Panc1 (cell line): ENCODE measurements around the gene MINDY4. TPM values are rescaled to one million over a fixed set of nuclear protein-coding genes. Genes with fewer than 3 reads are reported as not detected.

Source experiments
- ATAC-seq: fragments of 200-7000 bp; cut with Tn5 transposase; 2 replicates; pipeline ENCODE4 v1.9.1; 2020; ENCODE audit warnings: mild to moderate bottlenecking, moderate library complexity
- BruUV-seq: library from RNA; stranded (reverse); fragments of 400-500 nt; replicated peaks from 2 replicates; lab custom pipeline; 2021; lab: Mats Ljungman, UMichigan
- CTCF ChIA-PET: fragments of 300-600 bp; sonication (Branson Sonifier 250); formaldehyde crosslinking; loops from one replicate; lab custom pipeline; 2022; ENCODE audit warnings: antibody characterized with exemption; lab: Charles Lee
- POLR2A ChIA-PET: fragments of 300-600 bp; sonication (Branson Sonifier 250); formaldehyde crosslinking; loops from one replicate; lab custom pipeline; 2022; ENCODE audit warnings: antibody characterized with exemption; lab: Charles Lee
- DNase-seq: peaks from one replicate; pipeline ENCODE4 v3.0.0-alpha.2; 2010; ENCODE audit warnings: low read depth, low spot score
- H3K27ac ChIP-seq: 2 replicates; pipeline ENCODE4 v1.5.1; 2011; ENCODE audit warnings: mild to moderate bottlenecking, low read length, inconsistent platforms
- H3K27me3 ChIP-seq: fragments of 200-500 bp; sonication (Bioruptor generic); 2 replicates; pipeline ENCODE4 v1.6.0; 2014; ENCODE audit warnings: low read length, inconsistent platforms; ENCODE audit not compliant: control insufficient read depth, insufficient read depth
- H3K36me3 ChIP-seq: fragments of 200-500 bp; sonication (Bioruptor generic); 2 replicates; pipeline ENCODE4 v1.5.1; 2014; ENCODE audit warnings: inconsistent platforms, mild to moderate bottlenecking, low read length, moderate library complexity; ENCODE audit not compliant: control insufficient read depth, insufficient read depth
- H3K4me1 ChIP-seq: 2 replicates; pipeline ENCODE4 v1.5.1; 2011; ENCODE audit warnings: inconsistent platforms, mild to moderate bottlenecking, low read length, moderate library complexity; ENCODE audit not compliant: control insufficient read depth, insufficient read depth
- H3K4me3 ChIP-seq, 2 experiments: 2 replicates each; pipeline ENCODE4 v1.5.1; 2011 to 2012; ENCODE audit warnings: low read depth in 2 of 2, low read length in 2 of 2, mild to moderate bottlenecking in 2 of 2, inconsistent platforms in 1 of 2, moderate library complexity in 1 of 2
- H3K9me3 ChIP-seq: fragments of 200-500 bp; sonication (Bioruptor generic); 2 replicates; pipeline ENCODE4 v1.5.1; 2014; ENCODE audit warnings: low read depth, mild to moderate bottlenecking, inconsistent platforms, low read length, moderate library complexity; ENCODE audit not compliant: control insufficient read depth, insufficient read depth
- POLR2AphosphoS5 ChIP-seq: IDR thresholded peaks from 2 replicates; pipeline ENCODE4 v1.6.1; 2012; ENCODE audit warnings: mild to moderate bottlenecking, low read depth, low read length, moderate library complexity
- SIN3A ChIP-seq: IDR thresholded peaks from 2 replicates; pipeline ENCODE4 v1.6.1; 2012; ENCODE audit warnings: low read depth, mild to moderate bottlenecking, low read length, moderate library complexity, borderline replicate concordance; ENCODE audit not compliant: insufficient read depth
- TCF7L2 ChIP-seq: IDR thresholded peaks from 2 replicates; pipeline ENCODE4 v1.6.1; 2011; ENCODE audit warnings: mild to moderate bottlenecking, low read depth, low read length, inconsistent platforms
- in situ Hi-C: cut with HindIII; loops from 2 replicates; pipeline ENCODE4 v1.10.0; 2016; ENCODE audit warnings: low sequenced_read_pairs, low pct_unique_long_range_greater_than_20kb
- intact Hi-C: fragments of 100-400 bp; cut with micrococcal nuclease; formaldehyde crosslinking; loops from one replicate; pipeline ENCODE4 v1.10.0; 2022; ENCODE audit not compliant: unreplicated experiment
- total RNA-seq: library from RNA; stranded (reverse); gene quantifications from one replicate; pipeline ENCODE4 v1.2.1, GENCODE V29; 2021; ENCODE audit not compliant: unreplicated experiment
- TF ChIP-seq, protein P1 (sequence below), 2 experiments: IDR thresholded peaks; 2 replicates each; pipeline ENCODE4 v1.6.1; 2011 to 2012; ENCODE audit warnings: low read depth in 2 of 2, control low read depth in 1 of 2, low read length in 1 of 2, mild to moderate bottlenecking in 1 of 2, moderate library complexity in 1 of 2; ENCODE audit not compliant: insufficient read depth in 1 of 2
- TF ChIP-seq, protein P2 (sequence below): fragments of 450-650 bp; IDR thresholded peaks from 2 replicates; pipeline ENCODE4 v1.5.1; 2017; ENCODE audit warnings: mild to moderate bottlenecking

MINDY4 gene
- total RNA-seq, 1 experiment from 2014 or later, result 6.2 TPM

- POLR2A ChIA-PET, result no interaction called here
- no peak for DNase-seq
- no TSS peak for BruUV-seq
Observed at GRCh38 chr7:30880125-30880720, 109.0 kb downstream of the MINDY4 start.

DNA sequence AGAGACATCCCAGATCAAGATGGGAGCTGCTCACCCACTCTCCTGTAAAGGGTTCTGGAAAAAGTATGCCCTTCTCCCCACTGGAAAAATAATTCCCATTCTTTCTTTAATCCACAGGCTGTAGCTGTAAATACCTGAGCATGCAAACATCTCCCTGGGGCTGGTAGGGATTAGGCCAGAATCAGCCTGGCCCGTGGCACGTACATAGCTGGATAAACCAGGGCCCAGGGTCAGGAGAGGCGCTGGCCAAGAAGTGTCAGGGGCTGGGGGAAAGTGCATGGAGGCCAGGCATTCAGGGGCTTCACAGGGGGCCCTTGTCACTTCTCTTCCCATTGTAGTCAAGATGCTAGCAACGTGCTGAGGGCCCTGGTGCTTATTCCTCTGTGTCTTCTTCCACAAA, 109.7 kb downstream of the MINDY4 start:
- Histone ChIP-seq H3K36me3 (no peaks in the 10 kb centered on the region), H3K4me1 (no peaks in the 10 kb centered on the region), H3K4me3 (no peak overlapping the region), H3K9me3 (no peaks in the 10 kb centered on the region), H3K27me3 (no peaks in the 10 kb centered on the region), H3K27ac (no peak overlapping the region)
- no peak for DNase-seq
- in situ Hi-C loops (no loop called here), intact Hi-C loops (no loop called here)
- ATAC-seq, result no peak
- TF ChIP-seq, protein P1, sequence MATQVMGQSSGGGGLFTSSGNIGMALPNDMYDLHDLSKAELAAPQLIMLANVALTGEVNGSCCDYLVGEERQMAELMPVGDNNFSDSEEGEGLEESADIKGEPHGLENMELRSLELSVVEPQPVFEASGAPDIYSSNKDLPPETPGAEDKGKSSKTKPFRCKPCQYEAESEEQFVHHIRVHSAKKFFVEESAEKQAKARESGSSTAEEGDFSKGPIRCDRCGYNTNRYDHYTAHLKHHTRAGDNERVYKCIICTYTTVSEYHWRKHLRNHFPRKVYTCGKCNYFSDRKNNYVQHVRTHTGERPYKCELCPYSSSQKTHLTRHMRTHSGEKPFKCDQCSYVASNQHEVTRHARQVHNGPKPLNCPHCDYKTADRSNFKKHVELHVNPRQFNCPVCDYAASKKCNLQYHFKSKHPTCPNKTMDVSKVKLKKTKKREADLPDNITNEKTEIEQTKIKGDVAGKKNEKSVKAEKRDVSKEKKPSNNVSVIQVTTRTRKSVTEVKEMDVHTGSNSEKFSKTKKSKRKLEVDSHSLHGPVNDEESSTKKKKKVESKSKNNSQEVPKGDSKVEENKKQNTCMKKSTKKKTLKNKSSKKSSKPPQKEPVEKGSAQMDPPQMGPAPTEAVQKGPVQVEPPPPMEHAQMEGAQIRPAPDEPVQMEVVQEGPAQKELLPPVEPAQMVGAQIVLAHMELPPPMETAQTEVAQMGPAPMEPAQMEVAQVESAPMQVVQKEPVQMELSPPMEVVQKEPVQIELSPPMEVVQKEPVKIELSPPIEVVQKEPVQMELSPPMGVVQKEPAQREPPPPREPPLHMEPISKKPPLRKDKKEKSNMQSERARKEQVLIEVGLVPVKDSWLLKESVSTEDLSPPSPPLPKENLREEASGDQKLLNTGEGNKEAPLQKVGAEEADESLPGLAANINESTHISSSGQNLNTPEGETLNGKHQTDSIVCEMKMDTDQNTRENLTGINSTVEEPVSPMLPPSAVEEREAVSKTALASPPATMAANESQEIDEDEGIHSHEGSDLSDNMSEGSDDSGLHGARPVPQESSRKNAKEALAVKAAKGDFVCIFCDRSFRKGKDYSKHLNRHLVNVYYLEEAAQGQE (IDR thresholded peaks at IDR 0.05; ENCODE audit: insufficient read depth in 1 of 2, low read depth in 2 of 2, low read length in 1 of 2), result no peak
- TF ChIP-seq POLR2AphosphoS5 (no peak), SIN3A (no peak), TCF7L2 (no peak)
- TF ChIP-seq, protein P2, sequence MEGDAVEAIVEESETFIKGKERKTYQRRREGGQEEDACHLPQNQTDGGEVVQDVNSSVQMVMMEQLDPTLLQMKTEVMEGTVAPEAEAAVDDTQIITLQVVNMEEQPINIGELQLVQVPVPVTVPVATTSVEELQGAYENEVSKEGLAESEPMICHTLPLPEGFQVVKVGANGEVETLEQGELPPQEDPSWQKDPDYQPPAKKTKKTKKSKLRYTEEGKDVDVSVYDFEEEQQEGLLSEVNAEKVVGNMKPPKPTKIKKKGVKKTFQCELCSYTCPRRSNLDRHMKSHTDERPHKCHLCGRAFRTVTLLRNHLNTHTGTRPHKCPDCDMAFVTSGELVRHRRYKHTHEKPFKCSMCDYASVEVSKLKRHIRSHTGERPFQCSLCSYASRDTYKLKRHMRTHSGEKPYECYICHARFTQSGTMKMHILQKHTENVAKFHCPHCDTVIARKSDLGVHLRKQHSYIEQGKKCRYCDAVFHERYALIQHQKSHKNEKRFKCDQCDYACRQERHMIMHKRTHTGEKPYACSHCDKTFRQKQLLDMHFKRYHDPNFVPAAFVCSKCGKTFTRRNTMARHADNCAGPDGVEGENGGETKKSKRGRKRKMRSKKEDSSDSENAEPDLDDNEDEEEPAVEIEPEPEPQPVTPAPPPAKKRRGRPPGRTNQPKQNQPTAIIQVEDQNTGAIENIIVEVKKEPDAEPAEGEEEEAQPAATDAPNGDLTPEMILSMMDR, result no peak
- ChIA-PET POLR2A (no interaction called here), CTCF (no interaction called here)
- no TSS peak for BruUV-seq

More at GRCh38 chr7:30880125-30880720, 109.0 kb downstream of the MINDY4 start:
- CTCF ChIA-PET, result no interaction called here
- ATAC-seq, result no peak
- in situ Hi-C loops, result no loop called here
- Histone ChIP-seq H3K4me3 (no peak overlapping the region), H3K4me1 (no peaks in the 10 kb centered on the region), H3K27me3 (no peaks in the 10 kb centered on the region), H3K27ac (no peak overlapping the region), H3K9me3 (no peaks in the 10 kb centered on the region), H3K36me3 (no peaks in the 10 kb centered on the region)
- no peak for TF ChIP-seq POLR2AphosphoS5
- TF ChIP-seq, protein P2, result no peak
- no peak for TF ChIP-seq TCF7L2
- TF ChIP-seq SIN3A, result no peak
- TF ChIP-seq, protein P1 (IDR thresholded peaks at IDR 0.05; ENCODE audit: insufficient read depth in 1 of 2, low read depth in 2 of 2, low read length in 1 of 2), result no peak
- intact Hi-C loops, result no loop called here
